Panc1 (cell line): ENCODE results near the gene FCN1.

ENCODE experiments used
- CTCF ChIP-seq: fragments of 450-650 bp; IDR thresholded peaks from 2 replicates; pipeline ENCODE4 v1.5.1; 2017; ENCODE audit warnings: mild to moderate bottlenecking
- REST ChIP-seq, 2 experiments: IDR thresholded peaks; 2 replicates each; pipeline ENCODE4 v1.6.1; 2011 to 2012; ENCODE audit warnings: low read depth in 2 of 2, control low read depth in 1 of 2, low read length in 1 of 2, mild to moderate bottlenecking in 1 of 2, moderate library complexity in 1 of 2; ENCODE audit not compliant: insufficient read depth in 1 of 2

- TF ChIP-seq CTCF (no peak), REST (IDR thresholded peaks at IDR 0.05; ENCODE audit: insufficient read depth in 1 of 2, low read depth in 2 of 2, low read length in 1 of 2) (no peak)
These were observed 5.2 kb upstream of the FCN1 start for GRCh38 chr9:134922932-134923240.
